K562 (cell line): Measurements from ENCODE around the gene ZMAT2. TPM values are rescaled to one million over a fixed set of nuclear protein-coding genes. Genes with fewer than 3 reads are reported as not detected.

ENCODE experiments used
- ATF4 ChIP-seq: fragments of 450-650 bp; formaldehyde crosslinking; IDR thresholded peaks from 2 replicates; pipeline ENCODE4 v1.4.0; 2022; ENCODE audit warnings: mild to moderate bottlenecking, moderate library complexity
- BDP1 ChIP-seq: IDR thresholded peaks from 3 replicates; pipeline ENCODE4 v1.6.1; 2011; ENCODE audit not compliant: insufficient read length, insufficient read depth
- CREB1 ChIP-seq, 2 experiments: sonication (generic) in 1 of 2; formaldehyde crosslinking in 1 of 2; IDR thresholded peaks; 2 replicates each; pipeline versions ENCODE4 v1.6.1 to v1.8.0; 2012 to 2022; ENCODE audit warnings: inconsistent platforms in 1 of 2, mild to moderate bottlenecking in 1 of 2, missing genetic modification reagents in 1 of 2, moderate library complexity in 1 of 2
- DIDO1 ChIP-seq: fragments of 450-650 bp; IDR thresholded peaks from 2 replicates; pipeline ENCODE4 v1.6.1; 2016; ENCODE audit warnings: low read depth, missing biosample characterization, missing genetic modification characterization
- ETS1 ChIP-seq: conservative IDR thresholded peaks from 2 replicates; pipeline ENCODE4 v1.6.1; 2011; ENCODE audit warnings: low read depth, mild to moderate bottlenecking, low read length; ENCODE audit not compliant: control insufficient read depth
- FOXK1 ChIP-seq: sonication (generic); formaldehyde crosslinking; IDR thresholded peaks from 2 replicates; pipeline ENCODE4 v1.8.0; 2022; ENCODE audit warnings: missing genetic modification reagents, mild to moderate bottlenecking, borderline replicate concordance
- MAZ ChIP-seq, 2 experiments: fragments of 450-650 bp in 1 of 2; sonication (generic) in 1 of 2; formaldehyde crosslinking; IDR thresholded peaks in 1 of 2; conservative IDR thresholded peaks in 1 of 2; 2 replicates each; pipeline versions ENCODE4 v1.4.0 to v1.5.0; 2020; ENCODE audit warnings: mild to moderate bottlenecking in 1 of 2, missing genetic modification reagents in 1 of 2
- MEIS2 ChIP-seq: fragments of 450-650 bp; IDR thresholded peaks from 2 replicates; pipeline ENCODE4 v1.6.1; 2014; ENCODE audit warnings: mild to moderate bottlenecking; ENCODE audit not compliant: partially characterized antibody
- NFXL1 ChIP-seq: fragments of 450-650 bp; formaldehyde crosslinking; IDR thresholded peaks from 2 replicates; pipeline ENCODE4 v1.4.0; 2021; ENCODE audit warnings: mild to moderate bottlenecking
- THRA ChIP-seq: fragments of 450-650 bp; IDR thresholded peaks from 2 replicates; pipeline ENCODE4 v1.6.1; 2017; ENCODE audit warnings: mild to moderate bottlenecking, moderate library complexity
- ZBTB40 ChIP-seq, 2 experiments: fragments of 450-650 bp in 1 of 2; sonication (generic) in 1 of 2; formaldehyde crosslinking in 1 of 2; IDR thresholded peaks; 2 replicates each; pipeline versions ENCODE4 v1.7.1 to v1.9.0; 2016 to 2022; ENCODE audit warnings: inconsistent platforms in 1 of 2, mild to moderate bottlenecking in 1 of 2, missing genetic modification reagents in 1 of 2
- ZNF445 ChIP-seq: fragments of 250-450 bp; sonication (Bioruptor Pico); IDR thresholded peaks from 2 replicates; pipeline ENCODE4 v1.4.0; 2020; ENCODE audit warnings: low read depth, mild to moderate bottlenecking, moderate library complexity
- polyA plus RNA-seq, 8 experiments: library from polyadenylated mRNA; depleted of rRNA in 4 of 8; stranded (reverse) in 5 of 8; unstranded in 3 of 8; fragments of >200 nt; fragmentation: Nextera tagmentation in 2 of 8; fragmentation: Illumina TruSeq in 1 of 8; extraction: Ambion mirVana in 2 of 8; extraction: Trizol in 1 of 8; gene quantifications; 2 replicates each; pipeline versions ENCODE4 v1.2.1 to v1.2.3, GENCODE V29; 2011 to 2014; ENCODE audit warnings: inconsistent platforms in 1 of 8, missing spikeins in 1 of 8
- total RNA-seq, 7 experiments: library from RNA; depleted of rRNA in 6 of 7; stranded (reverse); fragments of >200 nt in 6 of 7; fragmentation: Illumina TruSeq in 2 of 7; extraction: Trizol in 2 of 7; gene quantifications; 2 replicates each; pipeline versions ENCODE4 v1.2.1 to v1.2.3, GENCODE V29; 2011 to 2021; ENCODE audit warnings: low replicate concordance in 1 of 7

ZMAT2 gene
- total and polyA plus RNA-seq, 9 of the 15 experiments (the other 6 are each of a cell fraction or from before 2014, with no cell fraction given) = 44.2 to 101 (median 69.2) TPM

- peak; percentile 84 for TF ChIP-seq MEIS2
- peak; percentile 95 to 99 for TF ChIP-seq MAZ (CRISPR knock-in tag; conservative IDR thresholded peaks at IDR 0.05 in 1 of 2, IDR thresholded peaks at IDR 0.05 in 1 of 2)
- peak; percentile 77 for TF ChIP-seq CREB1 (IDR thresholded peaks at IDR 0.05)
- TF ChIP-seq CREB1 (CRISPR knock-in tag; IDR thresholded peaks at IDR 0.05) = peak; percentile 54; the same call in 1 of the 2 replicates
- 0 out of 2 replicates have a peak, but pooled peaks have one; percentile 37 for TF ChIP-seq NFXL1
- TF ChIP-seq DIDO1 (tag) = 0 out of 2 replicates have a peak, but pooled peaks have one; percentile 12
- TF ChIP-seq BDP1 = no peak
- TF ChIP-seq ATF4 (CRISPR knock-in tag) = 0 out of 2 replicates have a peak, but pooled peaks have one; percentile 8
- TF ChIP-seq THRA = peak; percentile 99
- peak; percentile 63; the same call in 1 of the 2 replicates for TF ChIP-seq ETS1
- 0 out of 2 replicates have a peak, but pooled peaks have one; percentile 24 for TF ChIP-seq FOXK1 (CRISPR knock-in tag)
- TF ChIP-seq ZNF445 = no peak
- peak; percentile 97 for TF ChIP-seq ZBTB40 (IDR thresholded peaks at IDR 0.05)
- TF ChIP-seq ZBTB40 (CRISPR knock-in tag; IDR thresholded peaks at IDR 0.05) = no peak
Measured at GRCh38 chr5:140664359-140665119, 35.7 kb upstream of the ZMAT2 start, which contains the start of gene WDR55 (continued).
